ENCODE results near the gene ROBO1. TPM values are rescaled to one million over a fixed set of nuclear protein-coding genes. Genes with fewer than 3 reads are reported as not detected.

The ROBO1 gene
- total and polyA plus RNA-seq, 4 donors: 1.0 to 30.3 (median 3.9) TPM

DNA sequence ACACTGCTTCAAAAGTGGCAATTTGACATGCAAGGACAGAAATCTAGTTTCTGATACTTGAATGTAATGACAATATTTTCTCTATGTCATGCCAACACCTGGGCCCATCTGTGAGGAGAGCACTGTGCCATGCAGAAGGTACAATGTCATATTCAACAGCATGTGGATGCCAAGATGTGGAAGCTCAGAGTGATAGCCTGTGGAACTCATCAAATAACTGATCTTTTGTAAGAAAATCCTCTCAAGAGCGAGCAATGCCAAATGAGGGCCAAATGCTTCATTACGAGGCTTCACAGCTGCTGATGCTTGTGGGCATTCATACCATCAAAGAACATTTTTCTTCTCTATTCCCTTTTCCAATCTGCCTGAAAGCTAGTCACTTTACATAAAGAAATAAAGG is 95.1 kb downstream of the ROBO1 start:
- Histone ChIP-seq H3K27me3 (ENCODE audit: control insufficient read depth in 4 of 4, insufficient read depth in 4 of 4, low read length in 3 of 4) (no peaks in the 10 kb centered on the region), H3K9ac (ENCODE audit: low read depth in 1 of 2, low read length in 2 of 2) (no peak overlapping the region), H3K27ac (ENCODE audit: low read depth in 1 of 2, low read length in 2 of 2) (no peak overlapping the region), H3K4me1 (ENCODE audit: control insufficient read depth in 4 of 4, insufficient read depth in 4 of 4, low read length in 3 of 4) (no peaks in the 10 kb centered on the region), H3K9me3 (ENCODE audit: control insufficient read depth in 4 of 4, low read length in 3 of 4) (peaks cover 0 to 3% (median 1%) of the 10 kb centered on the region in 4 donors), H3K4me3 (ENCODE audit: low read depth in 1 of 3, low read length in 3 of 3) (no peak overlapping the region), H3K36me3 (ENCODE audit: control insufficient read depth in 4 of 4, insufficient read depth in 3 of 4, low read depth in 1 of 4, low read length in 3 of 4) (no peaks in the 10 kb centered on the region)
- no peak for DNase-seq (ENCODE audit: low spot score)
- TF ChIP-seq SP1 (IDR thresholded peaks at IDR 0.05): no peak
- TF ChIP-seq YY1 (IDR thresholded peaks at IDR 0.05): no peak
- TF ChIP-seq RAD21 (IDR thresholded peaks at IDR 0.05): no peak
- WGBS: 77% methylated on average over 2 of the region's 2 CpGs

DNA sequence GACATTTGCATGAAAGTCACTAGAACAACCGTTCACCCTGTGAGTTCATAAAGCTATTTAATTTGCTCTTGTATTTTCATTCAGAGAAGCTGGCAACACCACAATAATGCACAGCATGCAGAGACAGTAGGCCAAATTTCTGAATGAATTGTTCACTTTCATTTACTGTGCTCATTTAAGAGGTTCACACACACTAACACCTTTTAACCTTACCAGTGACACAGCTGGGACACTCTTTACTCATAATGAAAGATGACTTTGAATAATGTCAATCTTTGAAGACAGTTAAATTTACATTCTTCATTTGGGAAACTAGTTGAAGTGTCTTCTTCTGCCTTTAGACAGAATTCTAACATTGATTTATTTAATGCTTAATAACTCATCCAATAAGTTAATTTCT is 95.7 kb downstream of the ROBO1 start:
- Histone ChIP-seq H3K36me3 (ENCODE audit: control insufficient read depth in 4 of 4, insufficient read depth in 3 of 4, low read depth in 1 of 4, low read length in 3 of 4) (no peaks in the 10 kb centered on the region), H3K27me3 (ENCODE audit: control insufficient read depth in 4 of 4, insufficient read depth in 4 of 4, low read length in 3 of 4) (no peaks in the 10 kb centered on the region), H3K4me3 (ENCODE audit: low read depth in 1 of 3, low read length in 3 of 3) (no peak overlapping the region), H3K27ac (ENCODE audit: low read depth in 1 of 2, low read length in 2 of 2) (no peak overlapping the region), H3K9ac (ENCODE audit: low read depth in 1 of 2, low read length in 2 of 2) (no peak overlapping the region), H3K4me1 (ENCODE audit: control insufficient read depth in 4 of 4, insufficient read depth in 4 of 4, low read length in 3 of 4) (no peaks in the 10 kb centered on the region), H3K9me3 (ENCODE audit: control insufficient read depth in 4 of 4, low read length in 3 of 4) (no peaks in the 10 kb centered on the region)
- no peak for DNase-seq (ENCODE audit: low spot score)
- no peak for TF ChIP-seq GABPA (IDR thresholded peaks at IDR 0.05 in 1 of 2, conservative IDR thresholded peaks at IDR 0.05 in 1 of 2)
- TF ChIP-seq EGR1 (IDR thresholded peaks at IDR 0.05; ENCODE audit: low read depth in 2 of 2): no peak
- TF ChIP-seq HNF4G (IDR thresholded peaks at IDR 0.05): no peak
- TF ChIP-seq NR2F2 (IDR thresholded peaks at IDR 0.05): no peak
- TF ChIP-seq, protein P1, sequence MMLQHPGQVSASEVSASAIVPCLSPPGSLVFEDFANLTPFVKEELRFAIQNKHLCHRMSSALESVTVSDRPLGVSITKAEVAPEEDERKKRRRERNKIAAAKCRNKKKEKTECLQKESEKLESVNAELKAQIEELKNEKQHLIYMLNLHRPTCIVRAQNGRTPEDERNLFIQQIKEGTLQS (IDR thresholded peaks at IDR 0.05): no peak
- TF ChIP-seq TAF1 (conservative IDR thresholded peaks at IDR 0.05): no peak
- TF ChIP-seq FOXA2 (IDR thresholded peaks at IDR 0.05): no peak
- no peak for TF ChIP-seq JUND (IDR thresholded peaks at IDR 0.05)
- TF ChIP-seq HNF4A (conservative IDR thresholded peaks at IDR 0.05): no peak
- TF ChIP-seq, protein P2, sequence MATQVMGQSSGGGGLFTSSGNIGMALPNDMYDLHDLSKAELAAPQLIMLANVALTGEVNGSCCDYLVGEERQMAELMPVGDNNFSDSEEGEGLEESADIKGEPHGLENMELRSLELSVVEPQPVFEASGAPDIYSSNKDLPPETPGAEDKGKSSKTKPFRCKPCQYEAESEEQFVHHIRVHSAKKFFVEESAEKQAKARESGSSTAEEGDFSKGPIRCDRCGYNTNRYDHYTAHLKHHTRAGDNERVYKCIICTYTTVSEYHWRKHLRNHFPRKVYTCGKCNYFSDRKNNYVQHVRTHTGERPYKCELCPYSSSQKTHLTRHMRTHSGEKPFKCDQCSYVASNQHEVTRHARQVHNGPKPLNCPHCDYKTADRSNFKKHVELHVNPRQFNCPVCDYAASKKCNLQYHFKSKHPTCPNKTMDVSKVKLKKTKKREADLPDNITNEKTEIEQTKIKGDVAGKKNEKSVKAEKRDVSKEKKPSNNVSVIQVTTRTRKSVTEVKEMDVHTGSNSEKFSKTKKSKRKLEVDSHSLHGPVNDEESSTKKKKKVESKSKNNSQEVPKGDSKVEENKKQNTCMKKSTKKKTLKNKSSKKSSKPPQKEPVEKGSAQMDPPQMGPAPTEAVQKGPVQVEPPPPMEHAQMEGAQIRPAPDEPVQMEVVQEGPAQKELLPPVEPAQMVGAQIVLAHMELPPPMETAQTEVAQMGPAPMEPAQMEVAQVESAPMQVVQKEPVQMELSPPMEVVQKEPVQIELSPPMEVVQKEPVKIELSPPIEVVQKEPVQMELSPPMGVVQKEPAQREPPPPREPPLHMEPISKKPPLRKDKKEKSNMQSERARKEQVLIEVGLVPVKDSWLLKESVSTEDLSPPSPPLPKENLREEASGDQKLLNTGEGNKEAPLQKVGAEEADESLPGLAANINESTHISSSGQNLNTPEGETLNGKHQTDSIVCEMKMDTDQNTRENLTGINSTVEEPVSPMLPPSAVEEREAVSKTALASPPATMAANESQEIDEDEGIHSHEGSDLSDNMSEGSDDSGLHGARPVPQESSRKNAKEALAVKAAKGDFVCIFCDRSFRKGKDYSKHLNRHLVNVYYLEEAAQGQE (IDR thresholded peaks at IDR 0.05): no peak
- WGBS: 71% methylated on average over 1 of the region's 1 CpG

DNA sequence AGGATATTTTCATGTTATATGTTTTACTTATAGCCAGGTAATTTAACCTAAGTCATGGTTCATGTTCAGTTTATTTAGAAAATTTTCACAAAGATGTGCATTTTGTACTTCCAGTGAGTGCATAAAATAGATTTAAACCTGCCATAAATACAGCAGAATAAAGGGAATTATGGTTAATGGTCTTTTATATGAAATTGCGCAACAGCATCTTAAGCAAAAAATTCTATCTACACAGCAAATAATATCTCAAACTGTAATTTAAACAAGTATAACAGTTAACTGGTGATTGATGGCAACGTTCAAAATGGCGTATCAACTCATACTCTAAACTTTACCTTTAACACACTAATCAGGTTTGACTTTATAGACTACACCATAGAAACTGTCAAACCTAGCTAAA is 97.6 kb downstream of the ROBO1 start:
- no peak for DNase-seq (ENCODE audit: low spot score)
- Histone ChIP-seq H3K36me3 (ENCODE audit: control insufficient read depth in 4 of 4, insufficient read depth in 3 of 4, low read depth in 1 of 4, low read length in 3 of 4) (no peaks in the 10 kb centered on the region), H3K27ac (ENCODE audit: low read depth in 1 of 2, low read length in 2 of 2) (no peak overlapping the region), H3K4me1 (ENCODE audit: control insufficient read depth in 4 of 4, insufficient read depth in 4 of 4, low read length in 3 of 4) (no peaks in the 10 kb centered on the region), H3K4me3 (ENCODE audit: low read depth in 1 of 3, low read length in 3 of 3) (no peak overlapping the region), H3K27me3 (ENCODE audit: control insufficient read depth in 4 of 4, insufficient read depth in 4 of 4, low read length in 3 of 4) (no peaks in the 10 kb centered on the region), H3K9ac (ENCODE audit: low read depth in 1 of 2, low read length in 2 of 2) (no peak overlapping the region), H3K9me3 (ENCODE audit: control insufficient read depth in 4 of 4, low read length in 3 of 4) (no peaks in the 10 kb centered on the region)
- 70% methylated on average over 3 of the region's 3 CpGs for WGBS
- no peak for TF ChIP-seq RXRA (IDR thresholded peaks at IDR 0.05)
- no peak for TF ChIP-seq EGR1 (IDR thresholded peaks at IDR 0.05; ENCODE audit: low read depth in 2 of 2)
- TF ChIP-seq, protein P1 (IDR thresholded peaks at IDR 0.05): no peak
- no peak for TF ChIP-seq GABPA (IDR thresholded peaks at IDR 0.05 in 1 of 2, conservative IDR thresholded peaks at IDR 0.05 in 1 of 2)
- no peak for TF ChIP-seq HNF4A (conservative IDR thresholded peaks at IDR 0.05)
- TF ChIP-seq, protein P3, sequence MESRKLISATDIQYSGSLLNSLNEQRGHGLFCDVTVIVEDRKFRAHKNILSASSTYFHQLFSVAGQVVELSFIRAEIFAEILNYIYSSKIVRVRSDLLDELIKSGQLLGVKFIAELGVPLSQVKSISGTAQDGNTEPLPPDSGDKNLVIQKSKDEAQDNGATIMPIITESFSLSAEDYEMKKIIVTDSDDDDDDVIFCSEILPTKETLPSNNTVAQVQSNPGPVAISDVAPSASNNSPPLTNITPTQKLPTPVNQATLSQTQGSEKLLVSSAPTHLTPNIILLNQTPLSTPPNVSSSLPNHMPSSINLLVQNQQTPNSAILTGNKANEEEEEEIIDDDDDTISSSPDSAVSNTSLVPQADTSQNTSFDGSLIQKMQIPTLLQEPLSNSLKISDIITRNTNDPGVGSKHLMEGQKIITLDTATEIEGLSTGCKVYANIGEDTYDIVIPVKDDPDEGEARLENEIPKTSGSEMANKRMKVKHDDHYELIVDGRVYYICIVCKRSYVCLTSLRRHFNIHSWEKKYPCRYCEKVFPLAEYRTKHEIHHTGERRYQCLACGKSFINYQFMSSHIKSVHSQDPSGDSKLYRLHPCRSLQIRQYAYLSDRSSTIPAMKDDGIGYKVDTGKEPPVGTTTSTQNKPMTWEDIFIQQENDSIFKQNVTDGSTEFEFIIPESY (IDR thresholded peaks at IDR 0.05): no peak
- TF ChIP-seq, protein P4, sequence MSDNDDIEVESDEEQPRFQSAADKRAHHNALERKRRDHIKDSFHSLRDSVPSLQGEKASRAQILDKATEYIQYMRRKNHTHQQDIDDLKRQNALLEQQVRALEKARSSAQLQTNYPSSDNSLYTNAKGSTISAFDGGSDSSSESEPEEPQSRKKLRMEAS (IDR thresholded peaks at IDR 0.05): no peak
- no peak for TF ChIP-seq HNF4G (IDR thresholded peaks at IDR 0.05)
- no peak for TF ChIP-seq JUND (IDR thresholded peaks at IDR 0.05)
- TF ChIP-seq, protein P5, sequence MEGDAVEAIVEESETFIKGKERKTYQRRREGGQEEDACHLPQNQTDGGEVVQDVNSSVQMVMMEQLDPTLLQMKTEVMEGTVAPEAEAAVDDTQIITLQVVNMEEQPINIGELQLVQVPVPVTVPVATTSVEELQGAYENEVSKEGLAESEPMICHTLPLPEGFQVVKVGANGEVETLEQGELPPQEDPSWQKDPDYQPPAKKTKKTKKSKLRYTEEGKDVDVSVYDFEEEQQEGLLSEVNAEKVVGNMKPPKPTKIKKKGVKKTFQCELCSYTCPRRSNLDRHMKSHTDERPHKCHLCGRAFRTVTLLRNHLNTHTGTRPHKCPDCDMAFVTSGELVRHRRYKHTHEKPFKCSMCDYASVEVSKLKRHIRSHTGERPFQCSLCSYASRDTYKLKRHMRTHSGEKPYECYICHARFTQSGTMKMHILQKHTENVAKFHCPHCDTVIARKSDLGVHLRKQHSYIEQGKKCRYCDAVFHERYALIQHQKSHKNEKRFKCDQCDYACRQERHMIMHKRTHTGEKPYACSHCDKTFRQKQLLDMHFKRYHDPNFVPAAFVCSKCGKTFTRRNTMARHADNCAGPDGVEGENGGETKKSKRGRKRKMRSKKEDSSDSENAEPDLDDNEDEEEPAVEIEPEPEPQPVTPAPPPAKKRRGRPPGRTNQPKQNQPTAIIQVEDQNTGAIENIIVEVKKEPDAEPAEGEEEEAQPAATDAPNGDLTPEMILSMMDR (IDR thresholded peaks at IDR 0.05; ENCODE audit: low read depth, low read length, missing input control): no peak
- no peak for TF ChIP-seq FOXA1 (IDR thresholded peaks at IDR 0.05)
- TF ChIP-seq FOXA2 (IDR thresholded peaks at IDR 0.05): no peak
- TF ChIP-seq RAD21 (IDR thresholded peaks at IDR 0.05): no peak
